H1 (cell line): ENCODE data around the gene INTS2.

Experiments
- CREB1 ChIP-seq: IDR thresholded peaks from 2 replicates; pipeline ENCODE4 v1.6.1; 2012; ENCODE audit warnings: inconsistent platforms
- EZH2 ChIP-seq: fragments of 200-600 bp; sonication (generic); IDR thresholded peaks from 2 replicates; pipeline ENCODE4 v1.7.1; 2012; ENCODE audit warnings: low read depth, mild to moderate bottlenecking, moderate library complexity, low read length, inconsistent platforms; ENCODE audit not compliant: severe bottlenecking
- TAF1 ChIP-seq: IDR thresholded peaks from 2 replicates; pipeline ENCODE4 v1.6.1; 2011; ENCODE audit warnings: mild to moderate bottlenecking, low read depth, low read length

GRCh38 chr17:61907361-61907760 lies 20.4 kb downstream of the INTS2 start:
- TF ChIP-seq CREB1 (no peak), EZH2 (no peak), TAF1 (no peak)
